Panc1 (cell line): ENCODE results near the gene NOP56. TPM values are rescaled to one million over a fixed set of nuclear protein-coding genes. Genes with fewer than 3 reads are reported as not detected.

Experiments
- ATAC-seq: fragments of 200-7000 bp; cut with Tn5 transposase; 2 replicates; pipeline ENCODE4 v1.9.1; 2020; ENCODE audit warnings: mild to moderate bottlenecking, moderate library complexity
- BruUV-seq: library from RNA; stranded (reverse); fragments of 400-500 nt; replicated peaks from 2 replicates; lab custom pipeline; 2021; lab: Mats Ljungman, UMichigan
- CTCF ChIA-PET: fragments of 300-600 bp; sonication (Branson Sonifier 250); formaldehyde crosslinking; loops from one replicate; lab custom pipeline; 2022; ENCODE audit warnings: antibody characterized with exemption; lab: Charles Lee
- POLR2A ChIA-PET: fragments of 300-600 bp; sonication (Branson Sonifier 250); formaldehyde crosslinking; loops from one replicate; lab custom pipeline; 2022; ENCODE audit warnings: antibody characterized with exemption; lab: Charles Lee
- DNase-seq: peaks from one replicate; pipeline ENCODE4 v3.0.0-alpha.2; 2010; ENCODE audit warnings: low read depth, low spot score
- H3K27ac ChIP-seq: 2 replicates; pipeline ENCODE4 v1.5.1; 2011; ENCODE audit warnings: mild to moderate bottlenecking, low read length, inconsistent platforms
- H3K27me3 ChIP-seq: fragments of 200-500 bp; sonication (Bioruptor generic); 2 replicates; pipeline ENCODE4 v1.6.0; 2014; ENCODE audit warnings: low read length, inconsistent platforms; ENCODE audit not compliant: control insufficient read depth, insufficient read depth
- H3K36me3 ChIP-seq: fragments of 200-500 bp; sonication (Bioruptor generic); 2 replicates; pipeline ENCODE4 v1.5.1; 2014; ENCODE audit warnings: inconsistent platforms, mild to moderate bottlenecking, low read length, moderate library complexity; ENCODE audit not compliant: control insufficient read depth, insufficient read depth
- H3K4me1 ChIP-seq: 2 replicates; pipeline ENCODE4 v1.5.1; 2011; ENCODE audit warnings: inconsistent platforms, mild to moderate bottlenecking, low read length, moderate library complexity; ENCODE audit not compliant: control insufficient read depth, insufficient read depth
- H3K4me3 ChIP-seq, 2 experiments: 2 replicates each; pipeline ENCODE4 v1.5.1; 2011 to 2012; ENCODE audit warnings: low read depth in 2 of 2, low read length in 2 of 2, mild to moderate bottlenecking in 2 of 2, inconsistent platforms in 1 of 2, moderate library complexity in 1 of 2
- H3K9me3 ChIP-seq: fragments of 200-500 bp; sonication (Bioruptor generic); 2 replicates; pipeline ENCODE4 v1.5.1; 2014; ENCODE audit warnings: low read depth, mild to moderate bottlenecking, inconsistent platforms, low read length, moderate library complexity; ENCODE audit not compliant: control insufficient read depth, insufficient read depth
- POLR2AphosphoS5 ChIP-seq: IDR thresholded peaks from 2 replicates; pipeline ENCODE4 v1.6.1; 2012; ENCODE audit warnings: mild to moderate bottlenecking, low read depth, low read length, moderate library complexity
- SIN3A ChIP-seq: IDR thresholded peaks from 2 replicates; pipeline ENCODE4 v1.6.1; 2012; ENCODE audit warnings: low read depth, mild to moderate bottlenecking, low read length, moderate library complexity, borderline replicate concordance; ENCODE audit not compliant: insufficient read depth
- TCF7L2 ChIP-seq: IDR thresholded peaks from 2 replicates; pipeline ENCODE4 v1.6.1; 2011; ENCODE audit warnings: mild to moderate bottlenecking, low read depth, low read length, inconsistent platforms
- in situ Hi-C: cut with HindIII; loops from 2 replicates; pipeline ENCODE4 v1.10.0; 2016; ENCODE audit warnings: low sequenced_read_pairs, low pct_unique_long_range_greater_than_20kb
- intact Hi-C: fragments of 100-400 bp; cut with micrococcal nuclease; formaldehyde crosslinking; loops from one replicate; pipeline ENCODE4 v1.10.0; 2022; ENCODE audit not compliant: unreplicated experiment
- total RNA-seq: library from RNA; stranded (reverse); gene quantifications from one replicate; pipeline ENCODE4 v1.2.1, GENCODE V29; 2021; ENCODE audit not compliant: unreplicated experiment
- TF ChIP-seq, protein P1 (sequence below), 2 experiments: IDR thresholded peaks; 2 replicates each; pipeline ENCODE4 v1.6.1; 2011 to 2012; ENCODE audit warnings: low read depth in 2 of 2, control low read depth in 1 of 2, low read length in 1 of 2, mild to moderate bottlenecking in 1 of 2, moderate library complexity in 1 of 2; ENCODE audit not compliant: insufficient read depth in 1 of 2
- TF ChIP-seq, protein P2 (sequence below): fragments of 450-650 bp; IDR thresholded peaks from 2 replicates; pipeline ENCODE4 v1.5.1; 2017; ENCODE audit warnings: mild to moderate bottlenecking

Gene NOP56
- total RNA-seq, 1 experiment from 2014 or later, result 354 TPM

DNA sequence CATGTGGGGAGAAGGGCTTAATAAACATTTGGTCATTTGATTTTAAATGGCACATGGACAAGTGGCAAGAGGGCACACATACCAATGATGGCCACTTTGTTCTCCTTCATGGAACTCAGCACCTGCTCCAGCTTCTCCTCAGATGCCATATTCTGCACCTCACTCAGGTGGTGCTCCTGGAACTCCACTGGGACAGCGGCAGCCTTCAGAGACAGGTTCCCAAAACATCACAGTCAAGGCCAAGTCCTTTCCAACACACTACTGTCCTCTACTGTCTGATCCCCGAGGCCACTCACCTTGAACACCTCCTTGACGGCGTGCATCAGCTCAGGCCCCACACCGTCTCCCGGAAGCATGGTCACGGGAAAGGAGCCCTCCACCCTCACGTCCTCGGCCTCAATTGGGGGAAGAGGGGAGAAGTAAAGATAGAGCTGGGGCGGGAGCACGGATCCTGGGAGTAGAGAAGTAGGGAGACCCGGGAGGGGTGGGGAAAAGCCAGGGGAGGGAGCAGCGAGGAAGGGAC is 11.0 kb downstream of the NOP56 start:
- peak; percentile 8; the same call in 1 of the 2 replicates for ATAC-seq
- peaks cover 9% of the 10 kb centered on the region; the same call in 1 of the 2 replicates for H3K36me3 ChIP-seq
- ChIA-PET CTCF (no interaction called here), POLR2A (interaction anchor here (0.8 kb wide), 1 partner anchor 10 kb away, joined by 3 read pairs; no protein-coding TSS in a partner anchor)
- no peaks in the 10 kb centered on the region for H3K27me3 ChIP-seq
- no peak for DNase-seq
- TSS peak; percentile 74 for BruUV-seq
- H3K4me3 ChIP-seq, result peak overlapping the region; percentile 65 to 97
- H3K27ac ChIP-seq, result peak overlapping the region; percentile 99
- TF ChIP-seq, protein P1, sequence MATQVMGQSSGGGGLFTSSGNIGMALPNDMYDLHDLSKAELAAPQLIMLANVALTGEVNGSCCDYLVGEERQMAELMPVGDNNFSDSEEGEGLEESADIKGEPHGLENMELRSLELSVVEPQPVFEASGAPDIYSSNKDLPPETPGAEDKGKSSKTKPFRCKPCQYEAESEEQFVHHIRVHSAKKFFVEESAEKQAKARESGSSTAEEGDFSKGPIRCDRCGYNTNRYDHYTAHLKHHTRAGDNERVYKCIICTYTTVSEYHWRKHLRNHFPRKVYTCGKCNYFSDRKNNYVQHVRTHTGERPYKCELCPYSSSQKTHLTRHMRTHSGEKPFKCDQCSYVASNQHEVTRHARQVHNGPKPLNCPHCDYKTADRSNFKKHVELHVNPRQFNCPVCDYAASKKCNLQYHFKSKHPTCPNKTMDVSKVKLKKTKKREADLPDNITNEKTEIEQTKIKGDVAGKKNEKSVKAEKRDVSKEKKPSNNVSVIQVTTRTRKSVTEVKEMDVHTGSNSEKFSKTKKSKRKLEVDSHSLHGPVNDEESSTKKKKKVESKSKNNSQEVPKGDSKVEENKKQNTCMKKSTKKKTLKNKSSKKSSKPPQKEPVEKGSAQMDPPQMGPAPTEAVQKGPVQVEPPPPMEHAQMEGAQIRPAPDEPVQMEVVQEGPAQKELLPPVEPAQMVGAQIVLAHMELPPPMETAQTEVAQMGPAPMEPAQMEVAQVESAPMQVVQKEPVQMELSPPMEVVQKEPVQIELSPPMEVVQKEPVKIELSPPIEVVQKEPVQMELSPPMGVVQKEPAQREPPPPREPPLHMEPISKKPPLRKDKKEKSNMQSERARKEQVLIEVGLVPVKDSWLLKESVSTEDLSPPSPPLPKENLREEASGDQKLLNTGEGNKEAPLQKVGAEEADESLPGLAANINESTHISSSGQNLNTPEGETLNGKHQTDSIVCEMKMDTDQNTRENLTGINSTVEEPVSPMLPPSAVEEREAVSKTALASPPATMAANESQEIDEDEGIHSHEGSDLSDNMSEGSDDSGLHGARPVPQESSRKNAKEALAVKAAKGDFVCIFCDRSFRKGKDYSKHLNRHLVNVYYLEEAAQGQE (IDR thresholded peaks at IDR 0.05; ENCODE audit: insufficient read depth in 1 of 2, low read depth in 2 of 2, low read length in 1 of 2), result no peak
- no peak for TF ChIP-seq POLR2AphosphoS5
- TF ChIP-seq SIN3A, result no peak
- intact Hi-C loops, result no loop called here
- in situ Hi-C loops, result no loop called here
- no peaks in the 10 kb centered on the region for H3K9me3 ChIP-seq
- peaks cover 9% of the 10 kb centered on the region for H3K4me1 ChIP-seq

DNA sequence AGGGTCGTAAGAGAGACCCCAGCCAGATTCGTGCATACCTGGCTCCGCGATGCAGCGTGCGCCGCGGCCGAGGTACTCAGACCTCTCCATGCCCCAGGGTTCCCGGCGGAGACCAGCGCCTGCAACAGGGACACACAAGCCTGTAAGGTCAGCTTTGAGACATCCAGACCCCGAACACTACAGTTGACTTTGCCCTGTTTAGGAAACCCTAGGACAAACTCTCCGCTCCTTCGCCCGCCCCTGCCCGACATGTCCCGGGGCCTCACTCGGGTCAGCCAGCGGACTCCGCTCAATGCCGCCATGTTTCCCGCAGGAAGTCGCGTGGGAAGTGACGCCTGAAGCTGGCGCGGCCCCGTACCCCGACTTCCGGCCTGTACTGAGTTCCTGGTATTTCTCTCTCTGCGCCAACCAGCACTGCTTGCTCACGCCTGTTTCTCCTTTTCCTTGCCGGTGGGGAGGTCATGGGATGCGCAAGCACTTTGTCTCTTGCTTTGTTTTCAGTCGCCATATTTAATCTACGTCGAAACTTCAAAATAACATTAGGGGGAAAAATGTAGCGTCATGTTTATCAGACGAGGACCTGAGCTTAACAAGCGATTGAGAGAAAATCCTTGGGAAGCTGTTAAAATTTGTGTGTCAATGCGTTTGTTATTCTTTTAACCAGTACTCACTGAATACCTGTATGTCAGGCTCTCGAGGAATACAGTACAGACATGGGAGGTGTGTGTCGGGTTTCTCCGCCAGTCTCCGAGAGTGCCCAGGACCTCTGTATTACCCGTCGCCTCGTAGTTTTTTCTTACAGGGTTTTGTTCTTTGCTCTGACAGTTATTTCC is 11.7 kb downstream of the NOP56 start, which contains the start of gene IDH3B:
Gene IDH3B (minus strand): TSS at position 330 of the 833 bp plus-strand sequence. CDS start 28 bp downstream, at position 302.
- no peaks in the 10 kb centered on the region for H3K9me3 ChIP-seq
- TF ChIP-seq, protein P2, sequence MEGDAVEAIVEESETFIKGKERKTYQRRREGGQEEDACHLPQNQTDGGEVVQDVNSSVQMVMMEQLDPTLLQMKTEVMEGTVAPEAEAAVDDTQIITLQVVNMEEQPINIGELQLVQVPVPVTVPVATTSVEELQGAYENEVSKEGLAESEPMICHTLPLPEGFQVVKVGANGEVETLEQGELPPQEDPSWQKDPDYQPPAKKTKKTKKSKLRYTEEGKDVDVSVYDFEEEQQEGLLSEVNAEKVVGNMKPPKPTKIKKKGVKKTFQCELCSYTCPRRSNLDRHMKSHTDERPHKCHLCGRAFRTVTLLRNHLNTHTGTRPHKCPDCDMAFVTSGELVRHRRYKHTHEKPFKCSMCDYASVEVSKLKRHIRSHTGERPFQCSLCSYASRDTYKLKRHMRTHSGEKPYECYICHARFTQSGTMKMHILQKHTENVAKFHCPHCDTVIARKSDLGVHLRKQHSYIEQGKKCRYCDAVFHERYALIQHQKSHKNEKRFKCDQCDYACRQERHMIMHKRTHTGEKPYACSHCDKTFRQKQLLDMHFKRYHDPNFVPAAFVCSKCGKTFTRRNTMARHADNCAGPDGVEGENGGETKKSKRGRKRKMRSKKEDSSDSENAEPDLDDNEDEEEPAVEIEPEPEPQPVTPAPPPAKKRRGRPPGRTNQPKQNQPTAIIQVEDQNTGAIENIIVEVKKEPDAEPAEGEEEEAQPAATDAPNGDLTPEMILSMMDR, result no peak
- TF ChIP-seq, protein P1 (IDR thresholded peaks at IDR 0.05; ENCODE audit: insufficient read depth in 1 of 2, low read depth in 2 of 2, low read length in 1 of 2), result 0 out of 4 replicates have a peak, but pooled peaks of 1 of the 2 experiments have one; percentile 44
- TF ChIP-seq SIN3A (peak; percentile 89; the same call in 1 of the 2 replicates), TCF7L2 (peak; percentile 65), POLR2AphosphoS5 (peak; percentile 98)
- H3K4me1 ChIP-seq, result peaks cover 9% of the 10 kb centered on the region
- peak within 1 kb of the TSS; percentile 65 to 97 for H3K4me3 ChIP-seq
- ATAC-seq, result peak; percentile 97
- DNase-seq, result no peak
- ChIA-PET POLR2A (interaction anchor here (0.7 to 0.8 kb wide), 2 partner anchors 11 to 140 kb away, joined by 3 to 11 read pairs; no protein-coding TSS in a partner anchor), CTCF (interaction anchor here (0.6 kb wide), 1 partner anchor 87 kb away, joined by 10 read pairs; no protein-coding TSS in a partner anchor)
- peaks cover 9% of the 10 kb centered on the region; the same call in 1 of the 2 replicates for H3K36me3 ChIP-seq
- H3K27ac ChIP-seq, result peak within 1 kb of the TSS; percentile 99
- intact Hi-C loops (no loop called here), in situ Hi-C loops (no loop called here)
- TSS peak; percentile 100 for BruUV-seq
- no peaks in the 10 kb centered on the region for H3K27me3 ChIP-seq
